Stimulated activated CD4-positive, alpha-beta T cell treated with anti-CD3 and anti-CD28 coated beads, Interleukin-1b, Interleukin-23, amount 100 ng/mL, for 1 hour (primary cell): ENCODE measurements around the gene TUBG2.
"Not testable (repeated sequence)": the region's sequence is repeated elsewhere in the genome, so short reads cannot be mapped to it uniquely, and the experiment has no call there.

Experiments
- DNase-seq, 2 donors: peaks; one replicate each; pipeline ENCODE4 v3.0.0-alpha.2; 2020; ENCODE audit warnings: low read depth in 2 of 2

TUBG2 gene

GRCh38 chr17:42659079-42659931 lies at the start of gene TUBG2:
TSS of gene TUBG2 (plus strand) at chr17:42659284. CDS start at chr17:42659504, 220 bp downstream.
- DNase-seq = peak in 1 of 2 donors; percentile 70

GRCh38 chr17:42609814-42610801 lies 49.0 kb upstream of the TUBG2 start:
- DNase-seq = peak in 1 of 2 donors; percentile 6

GRCh38 chr17:42612013-42612412 lies 47.1 kb upstream of the TUBG2 start:
- DNase-seq = no peak

GRCh38 chr17:42613699-42614295 lies 45.3 kb upstream of the TUBG2 start:
- no peak for DNase-seq

- no peak for DNase-seq
Observed at GRCh38 chr17:42617956-42618431, 41.1 kb upstream of the TUBG2 start.

- DNase-seq = no peak
Observed at GRCh38 chr17:42618442-42619150, 40.5 kb upstream of the TUBG2 start.

GRCh38 chr17:42621987-42622386 lies 37.1 kb upstream of the TUBG2 start:
- not testable (repeated sequence) for DNase-seq

- no peak for DNase-seq
Observed at GRCh38 chr17:42623271-42623670, 35.8 kb upstream of the TUBG2 start.

GRCh38 chr17:42623732-42624596 lies 35.1 kb upstream of the TUBG2 start:
- DNase-seq = no peak

GRCh38 chr17:42627032-42627764 lies 31.9 kb upstream of the TUBG2 start:
- DNase-seq = not testable (repeated sequence)

GRCh38 chr17:42629411-42630009 lies 29.6 kb upstream of the TUBG2 start:
- DNase-seq = no peak

- no peak for DNase-seq
Observed at GRCh38 chr17:42632949-42633444, 26.1 kb upstream of the TUBG2 start.

- DNase-seq = no peak
Observed at GRCh38 chr17:42639525-42640113, 19.5 kb upstream of the TUBG2 start.

GRCh38 chr17:42640121-42640520 lies 19.0 kb upstream of the TUBG2 start:
- no peak for DNase-seq

- DNase-seq = no peak
Observed at GRCh38 chr17:42642336-42642735, 16.7 kb upstream of the TUBG2 start.

GRCh38 chr17:42647778-42648177 lies 11.3 kb upstream of the TUBG2 start:
- DNase-seq = no peak

GRCh38 chr17:42651392-42651791 lies 7.7 kb upstream of the TUBG2 start:
- DNase-seq = no peak
